Right lobe of liver (tissue), 4 donors: ENCODE data around the gene HHAT.

ENCODE experiments used
- CTCF ChIP-seq, 4 donors: fragments of 200-600 bp in 3 of 4; fragments of 450-650 bp in 1 of 4; IDR thresholded peaks; one replicate each; pipeline versions ENCODE4 v1.5.1 to v1.8.0; 2016 to 2022; ENCODE audit warnings: antibody characterized with exemption in 4 of 4, mild to moderate bottlenecking in 2 of 4
- POLR2A ChIP-seq: fragments of 450-650 bp; IDR thresholded peaks from one replicate; pipeline ENCODE4 v1.6.1; 2017; ENCODE audit warnings: antibody characterized with exemption, mild to moderate bottlenecking
- donor health status: DM: no; HTN: no; CAD: no.
- donor health status: DM: no; HTN: no; CAD: no.
- donor health status: DM: no; HTN: yes; CAD: no.

- no peak for TF ChIP-seq CTCF (IDR thresholded peaks at IDR 0.05)
- TF ChIP-seq POLR2A: no peak
Measured at GRCh38 chr1:210358626-210359025, 29.9 kb downstream of the HHAT start.
